ENCODE results near the gene MED13. TPM values are rescaled to one million over a fixed set of nuclear protein-coding genes. Genes with fewer than 3 reads are reported as not detected.

Gene MED13
- total RNA-seq, 1 experiment from 2014 or later = 96.0 TPM

GRCh38 chr17:61970030-61970429 lies 95.0 kb downstream of the MED13 start:
- H3K36me3 ChIP-seq (ENCODE audit: control insufficient read depth in 1 of 2, insufficient read depth in 2 of 2, low read length in 2 of 2) = peaks cover 31 to 54% of the 10 kb centered on the region in 2 experiments
- no peak for ATAC-seq
- ChIA-PET POLR2A (no interaction called here), RAD21 (ENCODE audit: low non-redundant PET in 1 of 2, low total read pairs in 2 of 2, uncharacterized antibody in 2 of 2, unreplicated experiment in 2 of 2) (no interaction called here), CTCF (no interaction called here)
- intact Hi-C loops (cut with micrococcal nuclease) = no loop called here
- H3K4me2 ChIP-seq (ENCODE audit: low read length) = no peak overlapping the region
- H3K4me1 ChIP-seq (ENCODE audit: control insufficient read depth in 1 of 2, insufficient read depth in 2 of 2, low read length in 2 of 2) = no peaks in the 10 kb centered on the region
- no peaks in the 10 kb centered on the region for H3K9me3 ChIP-seq (ENCODE audit: control insufficient read depth in 1 of 2, insufficient read depth in 1 of 2, low read depth in 1 of 2, low read length in 2 of 2)
- H3K27me3 ChIP-seq (ENCODE audit: insufficient read depth, low read length) = no peaks in the 10 kb centered on the region
- H3K9ac ChIP-seq (ENCODE audit: low read length) = no peak overlapping the region
- no peak overlapping the region for H3K4me3 ChIP-seq (replicated peaks in 1 of 2; ENCODE audit: low read depth in 1 of 2, low read length in 2 of 2)
- TF ChIP-seq EZH2 (IDR thresholded peaks at IDR 0.05) (no peak), JUND (IDR thresholded peaks at IDR 0.05) (no peak), ZBTB33 (IDR thresholded peaks at IDR 0.05; ENCODE audit: extremely low read depth, insufficient replicate concordance, low read length) (no peak), POLR2A (IDR thresholded peaks at IDR 0.05; ENCODE audit: borderline replicate concordance, extremely low read depth, insufficient read depth, insufficient read length) (no peak), ZNF274 (IDR thresholded peaks at IDR 0.05; ENCODE audit: low read depth, low read length) (no peak), ZFX (IDR thresholded peaks at IDR 0.05) (no peak), SIN3A (IDR thresholded peaks at IDR 0.05; ENCODE audit: low read depth) (no peak), MAX (IDR thresholded peaks at IDR 0.05) (no peak), ELF1 (IDR thresholded peaks at IDR 0.05; ENCODE audit: borderline replicate concordance, low read depth) (no peak), ATF3 (IDR thresholded peaks at IDR 0.05) (no peak), TCF7L2 (IDR thresholded peaks at IDR 0.05; ENCODE audit: borderline replicate concordance, extremely low read depth, insufficient read depth, insufficient read length) (no peak), YY1 (IDR thresholded peaks at IDR 0.05; ENCODE audit: extremely low read depth, insufficient replicate concordance, low read depth, low read length) (no peak), REST (IDR thresholded peaks at IDR 0.05; ENCODE audit: low read depth) (no peak), CTCF (IDR thresholded peaks at IDR 0.05 in 2 of 3, conservative IDR thresholded peaks at IDR 0.05 in 1 of 3; ENCODE audit: borderline replicate concordance in 1 of 3, insufficient read depth in 1 of 3, low read depth in 2 of 3, low read length in 2 of 3) (no peak), EZH2phosphoT487 (IDR thresholded peaks at IDR 0.05; ENCODE audit: borderline replicate concordance) (no peak), RAD21 (IDR thresholded peaks at IDR 0.05; ENCODE audit: low read depth) (no peak), CEBPB (IDR thresholded peaks at IDR 0.05; ENCODE audit: low read depth) (no peak), SP1 (IDR thresholded peaks at IDR 0.05; ENCODE audit: low read depth) (no peak), EGR1 (IDR thresholded peaks at IDR 0.05; ENCODE audit: low read depth) (no peak), SRF (IDR thresholded peaks at IDR 0.05; ENCODE audit: low read depth) (no peak)
- no peaks in the 10 kb centered on the region for H3K9me2 ChIP-seq (ENCODE audit: insufficient read depth)
- no peaks in the 10 kb centered on the region; the same call in 1 of the 2 replicates for H4K20me1 ChIP-seq (ENCODE audit: insufficient read depth)
- no peak overlapping the region for H2AFZ ChIP-seq (ENCODE audit: low read depth, low read length, poor library complexity, severe bottlenecking)
- H3K79me2 ChIP-seq (ENCODE audit: insufficient read depth, low read length) = peaks cover 48% of the 10 kb centered on the region
- no peak overlapping the region for H3K27ac ChIP-seq (ENCODE audit: low read depth, low read length)
- no TSS peak for BruUV-seq (replicated peaks)
- DNase-seq (ENCODE audit: low read depth, low spot score) = no peak

Data from HCT116 (cell line).